ENCODE measurements around the gene NDUFS8. TPM values are rescaled to one million over a fixed set of nuclear protein-coding genes. Genes with fewer than 3 reads are reported as not detected.

Gene NDUFS8
- total RNA-seq, 2 experiments from 2014 or later, result 105 to 109 TPM

- intact Hi-C loops (cut with micrococcal nuclease), result no loop called here
- DNase-seq, result no peak
- no peak for TF ChIP-seq CTCF (IDR thresholded peaks at IDR 0.05)
- H3K27me3 Mint-ChIP-seq, result no peaks in the 10 kb centered on the region
- ChIA-PET CTCF (interaction anchor here (1.1 to 1.2 kb wide), 2 partner anchors 25 to 56 kb away, joined by 3 to 4 read pairs; no protein-coding TSS in a partner anchor), POLR2A (interaction anchor here (0.6 to 1.1 kb wide), 2 partner anchors 20 to 42 kb away, joined by 3 read pairs; no protein-coding TSS in a partner anchor)
- no peaks in the 10 kb centered on the region for H3K36me3 Mint-ChIP-seq (ENCODE audit: low read depth)
- H3K9me3 Mint-ChIP-seq, result no peaks in the 10 kb centered on the region
- no peak for ATAC-seq
- no peak overlapping the region for H3K4me3 Mint-ChIP-seq
- H3K4me1 Mint-ChIP-seq (ENCODE audit: low read depth), result peaks cover 8% of the 10 kb centered on the region
- H3K27ac Mint-ChIP-seq, result no peak overlapping the region
Observed at GRCh38 chr11:68011051-68011943, 19.2 kb upstream of the NDUFS8 start.

GRCh38 chr11:68012044-68012842 lies 18.2 kb upstream of the NDUFS8 start:
- intact Hi-C loops (cut with micrococcal nuclease), result no loop called here
- ChIA-PET CTCF (no interaction called here), POLR2A (interaction anchor here (0.5 kb wide), 1 partner anchor 10 kb away, joined by 3 read pairs; no protein-coding TSS in a partner anchor)
- H3K36me3 Mint-ChIP-seq (ENCODE audit: low read depth), result no peaks in the 10 kb centered on the region
- no peak overlapping the region for H3K27ac Mint-ChIP-seq
- ATAC-seq (no peak), DNase-seq (no peak)
- H3K4me1 Mint-ChIP-seq (ENCODE audit: low read depth), result peaks cover 8% of the 10 kb centered on the region
- H3K4me3 Mint-ChIP-seq, result no peak overlapping the region
- no peak for TF ChIP-seq CTCF (IDR thresholded peaks at IDR 0.05)
- H3K27me3 Mint-ChIP-seq, result no peaks in the 10 kb centered on the region
- H3K9me3 Mint-ChIP-seq, result no peaks in the 10 kb centered on the region

- no peaks in the 10 kb centered on the region for H3K27me3 Mint-ChIP-seq
- no peaks in the 10 kb centered on the region for H3K9me3 Mint-ChIP-seq
- no peaks in the 10 kb centered on the region for H3K36me3 Mint-ChIP-seq (ENCODE audit: low read depth)
- H3K27ac Mint-ChIP-seq, result no peak overlapping the region
- ATAC-seq, result no peak
- intact Hi-C loops (cut with micrococcal nuclease), result no loop called here
- ChIA-PET POLR2A (interaction anchor here (0.5 kb wide), 1 partner anchor 9 kb away, joined by 3 read pairs; no protein-coding TSS in a partner anchor), CTCF (no interaction called here)
- no peak for TF ChIP-seq CTCF (IDR thresholded peaks at IDR 0.05)
- no peak for DNase-seq
- peaks cover 8% of the 10 kb centered on the region for H3K4me1 Mint-ChIP-seq (ENCODE audit: low read depth)
- no peak overlapping the region for H3K4me3 Mint-ChIP-seq
Observed at GRCh38 chr11:68012843-68013610, 17.5 kb upstream of the NDUFS8 start.

GRCh38 chr11:68013611-68014156 lies 16.8 kb upstream of the NDUFS8 start:
- Mint-ChIP-seq H3K9me3 (no peaks in the 10 kb centered on the region), H3K36me3 (ENCODE audit: low read depth) (no peaks in the 10 kb centered on the region), H3K4me3 (no peak overlapping the region), H3K27ac (no peak overlapping the region), H3K4me1 (ENCODE audit: low read depth) (peaks cover 8% of the 10 kb centered on the region), H3K27me3 (no peaks in the 10 kb centered on the region)
- ATAC-seq (no peak), DNase-seq (no peak)
- intact Hi-C loops (cut with micrococcal nuclease), result no loop called here
- ChIA-PET POLR2A (no interaction called here), CTCF (no interaction called here)
- no peak for TF ChIP-seq CTCF (IDR thresholded peaks at IDR 0.05)

Measured in activated CD8-positive, alpha-beta T cell treated with anti-CD3 and anti-CD28 coated beads for 36 hours (primary cell).